Kidney (tissue), 14 donors: Measurements from ENCODE around the gene QKI. TPM values are rescaled to one million over a fixed set of nuclear protein-coding genes. Genes with fewer than 3 reads are reported as not detected.

ENCODE experiments used
- DNase-seq, 5 donors: peaks; one replicate each; pipeline ENCODE4 v3.0.0-alpha.2; 2013 to 2020
- FAIRE-seq: peaks from 2 replicates; lab custom pipeline; 2012; peaks lifted over from hg19 to GRCh38; lab: Jason Lieb, UNC
- H3K27ac ChIP-seq, 2 donors: one replicate each; pipeline ENCODE4 v1.7.0; 2013; ENCODE audit warnings: low read depth in 2 of 2, low read length in 2 of 2, inconsistent platforms in 1 of 2
- H3K27me3 ChIP-seq: one replicate; pipeline ENCODE4 v1.7.1; 2013; ENCODE audit warnings: low read length, inconsistent platforms; ENCODE audit not compliant: control insufficient read depth, insufficient read depth
- H3K36me3 ChIP-seq, 3 donors: one replicate each; pipeline versions ENCODE4 v1.7.0 to v1.7.1; 2013; ENCODE audit warnings: low read length in 3 of 3, control low read depth in 1 of 3, inconsistent platforms in 1 of 3; ENCODE audit not compliant: insufficient read depth in 3 of 3, control insufficient read depth in 2 of 3
- H3K4me1 ChIP-seq, 3 donors: one replicate each; pipeline versions ENCODE4 v1.7.0 to v1.7.1; 2013; ENCODE audit warnings: low read length in 3 of 3, inconsistent platforms in 1 of 3, low read depth in 1 of 3; ENCODE audit not compliant: control insufficient read depth in 2 of 3, insufficient read depth in 2 of 3
- H3K4me3 ChIP-seq, 3 donors: one replicate each; pipeline versions ENCODE4 v1.7.0 to v1.8.1; 2013; ENCODE audit warnings: low read length in 3 of 3, control low read depth in 1 of 3, inconsistent platforms in 1 of 3
- H3K9ac ChIP-seq, 3 donors: one replicate each; pipeline versions ENCODE4 v1.7.0 to v1.7.1; 2013; ENCODE audit warnings: low read length in 3 of 3, control low read depth in 1 of 3, inconsistent platforms in 1 of 3
- H3K9me3 ChIP-seq, 3 donors: one replicate each; pipeline versions ENCODE4 v1.7.0 to v1.7.1; 2013; ENCODE audit warnings: low read length in 3 of 3, control low read depth in 1 of 3, inconsistent platforms in 1 of 3; ENCODE audit not compliant: control insufficient read depth in 2 of 3, insufficient read depth in 1 of 3
- CTCF ChIP-seq: IDR thresholded peaks from 3 replicates; pipeline ENCODE4 v1.5.1; 2012; ENCODE audit warnings: mild to moderate bottlenecking, moderate library complexity, borderline replicate concordance; ENCODE audit not compliant: insufficient read depth; ENCODE audit errors: extremely low read depth
- intact Hi-C: fragments of 100-400 bp; cut with DNase I; formaldehyde crosslinking; loops from one replicate; pipeline ENCODE4 v1.11.1; 2022
- polyA plus RNA-seq: library from polyadenylated mRNA; stranded (reverse); fragments of 350-450 nt; fragmentation: Illumina TruSeq; extraction: RNeasy Lipid Tissue Mini Kit (QIAGEN cat#74804); gene quantifications from one replicate; pipeline ENCODE4 v1.2.3, GENCODE V29; 2014; ENCODE audit warnings: low read depth, low replicate concordance; ENCODE audit not compliant: insufficient read depth
- total RNA-seq: library from RNA; stranded (reverse); fragmentation: NEBNext Ultra II Directional; extraction: Animal tissue kit (Norgen Biotek cat#: 25700); gene quantifications from one replicate; pipeline ENCODE4 v1.2.1, GENCODE V29; 2021
- donor health status: control.
- donor health status: control.
- donor health status: control.
- donor health status: control.
- donor health status: control.
- donor health status: DM: yes; HTN: yes; CAD: no.
- donor health status: Normal renal cell carcinoma (clear cell type).

Gene QKI
- total and polyA plus RNA-seq, 2 donors from 2014 or later: 17.6 to 121 TPM

- Histone ChIP-seq H3K4me1 (peaks cover 0 to 4% (median 2%) of the 10 kb centered on the region in 3 donors), H3K9me3 (peaks cover 0 to 3% (median 1%) of the 10 kb centered on the region in 3 donors), H3K9ac (no peak overlapping the region), H3K27ac (no peak overlapping the region), H3K36me3 (no peaks in the 10 kb centered on the region), H3K4me3 (no peak overlapping the region), H3K27me3 (no peaks in the 10 kb centered on the region)
- no peak for DNase-seq
- intact Hi-C loops: no loop called here
- FAIRE-seq: no peak
- no peak for TF ChIP-seq CTCF
These were observed 98.5 kb downstream of the QKI start for GRCh38 chr6:163513003-163513402.

GRCh38 chr6:163513570-163514166 lies 99.2 kb downstream of the QKI start:
- FAIRE-seq: no peak
- no peak for DNase-seq
- intact Hi-C loops: no loop called here

DNA sequence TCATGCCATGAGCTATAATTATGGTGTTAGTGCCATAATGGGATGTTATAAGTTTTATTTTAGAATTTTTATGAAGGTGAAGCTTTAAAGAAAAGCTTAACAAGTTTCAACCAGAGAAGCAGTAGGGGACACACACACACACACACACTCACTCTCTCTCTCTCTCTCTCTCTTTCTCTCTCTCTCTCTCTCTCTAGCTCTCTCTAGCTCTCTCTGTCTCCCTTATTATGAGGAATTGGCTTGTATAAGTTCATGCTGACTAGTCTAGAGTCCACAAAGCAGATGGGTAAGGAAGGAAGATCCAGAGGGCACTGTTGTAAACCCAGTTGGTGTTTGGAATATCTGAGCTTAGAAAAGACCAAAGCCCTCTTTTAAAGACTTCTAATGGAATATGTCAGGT lies 102.4 kb downstream of the QKI start:
- no peak overlapping the region for H3K27ac ChIP-seq
- no peak overlapping the region for H3K4me3 ChIP-seq
- no peaks in the 10 kb centered on the region for H3K36me3 ChIP-seq
- intact Hi-C loops: no loop called here
- no peaks in the 10 kb centered on the region for H3K27me3 ChIP-seq
- FAIRE-seq (no peak), DNase-seq (no peak)
- no peak overlapping the region for H3K9ac ChIP-seq
- H3K4me1 ChIP-seq: peaks cover 0 to 4% (median 2%) of the 10 kb centered on the region in 3 donors
- H3K9me3 ChIP-seq: no peaks in the 10 kb centered on the region
- TF ChIP-seq CTCF: no peak

More at GRCh38 chr6:163513570-163514166, 99.2 kb downstream of the QKI start:
- TF ChIP-seq CTCF: no peak
- no peaks in the 10 kb centered on the region for H3K9me3 ChIP-seq
- H3K9ac ChIP-seq: no peak overlapping the region
- no peaks in the 10 kb centered on the region for H3K27me3 ChIP-seq
- H3K4me1 ChIP-seq: peaks cover 0 to 4% (median 2%) of the 10 kb centered on the region in 3 donors
- no peak overlapping the region for H3K27ac ChIP-seq
- no peaks in the 10 kb centered on the region for H3K36me3 ChIP-seq
- no peak overlapping the region for H3K4me3 ChIP-seq

- intact Hi-C loops: no loop called here
- H3K9me3 ChIP-seq: no peaks in the 10 kb centered on the region
- H3K36me3 ChIP-seq: no peaks in the 10 kb centered on the region
- no peak overlapping the region for H3K9ac ChIP-seq
- no peaks in the 10 kb centered on the region for H3K27me3 ChIP-seq
- DNase-seq (no peak), FAIRE-seq (no peak)
- TF ChIP-seq CTCF: no peak
- no peak overlapping the region for H3K4me3 ChIP-seq
- no peak overlapping the region for H3K27ac ChIP-seq
- H3K4me1 ChIP-seq: peaks cover 0 to 10% (median 5%) of the 10 kb centered on the region in 3 donors
These were observed 106.4 kb downstream of the QKI start for GRCh38 chr6:163520956-163521355.
